GM08714 (cell line): ENCODE data around the gene SLC22A7.

Experiments
- H3K4me3 ChIP-seq: fragments of 200-500 bp; sonication (Bioruptor generic); 2 replicates; pipeline ENCODE4 v1.5.1; 2014; ENCODE audit warnings: mild to moderate bottlenecking, low read length, inconsistent platforms
- ZNF274 ChIP-seq: IDR thresholded peaks from 2 replicates; pipeline ENCODE4 v1.6.1; 2012; ENCODE audit warnings: mild to moderate bottlenecking, low read depth, low read length

SLC22A7 gene

DNA sequence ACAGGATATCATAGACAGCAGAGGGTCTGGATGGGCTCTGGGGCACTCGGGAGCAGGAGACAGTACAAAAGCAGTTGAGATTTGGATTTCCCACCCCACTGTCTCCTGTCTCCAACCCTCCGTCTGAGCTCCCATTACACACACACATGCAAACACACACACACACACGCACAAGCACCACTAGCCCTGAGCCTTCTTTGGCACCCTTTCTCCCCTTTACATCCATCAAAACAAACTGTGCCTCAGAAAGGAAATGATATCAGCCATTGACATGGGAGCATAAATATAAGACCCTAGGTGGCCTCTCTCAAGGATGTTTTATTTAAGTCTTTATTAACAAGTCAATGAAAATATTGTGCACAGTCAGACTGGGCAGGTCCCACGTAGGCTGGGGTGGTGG, 37.3 kb upstream of the SLC22A7 start:
- TF ChIP-seq ZNF274, result no peak
- H3K4me3 ChIP-seq, result no peak overlapping the region

GRCh38 chr6:43261198-43261597, 36.9 kb upstream of the SLC22A7 start:
- no peak for TF ChIP-seq ZNF274

DNA sequence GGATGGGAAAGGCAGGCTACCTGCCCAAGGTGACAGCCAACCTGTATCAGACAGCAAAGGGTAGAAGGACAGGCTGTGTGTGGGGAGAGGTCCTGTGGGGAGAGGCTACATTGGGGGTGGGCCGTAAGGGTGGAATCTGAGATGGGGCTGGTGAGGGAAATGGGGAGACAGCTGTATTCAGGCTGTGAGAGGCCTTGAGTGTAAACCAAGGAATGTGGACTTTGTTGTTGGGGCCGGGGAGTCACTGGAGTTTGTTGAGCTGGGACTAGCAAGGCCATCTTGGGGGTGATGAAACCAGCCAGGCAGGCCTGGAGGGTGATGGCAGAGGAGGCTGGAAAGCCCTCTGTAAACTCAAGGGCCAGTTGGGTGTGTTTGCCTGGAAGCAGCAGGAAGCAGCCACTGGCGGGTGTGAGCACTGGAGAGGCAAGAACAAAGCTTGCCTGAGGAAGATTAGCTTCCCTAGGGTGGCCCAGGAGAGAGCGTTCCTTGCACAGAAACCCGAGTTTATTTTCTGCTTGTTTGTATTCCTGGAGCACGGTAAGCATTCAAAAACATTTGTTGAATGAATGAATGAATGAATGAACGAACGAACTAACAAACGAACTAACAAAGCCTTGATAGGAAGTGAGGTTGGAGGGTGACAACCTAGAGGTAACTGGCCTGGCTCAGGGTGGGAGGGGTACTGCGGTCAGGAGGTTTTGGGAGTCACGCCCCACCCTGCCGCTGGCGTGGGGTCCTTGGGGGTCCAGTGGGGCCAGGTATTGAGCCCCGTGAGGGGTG, 35.9 kb upstream of the SLC22A7 start:
- no peak for TF ChIP-seq ZNF274
- H3K4me3 ChIP-seq, result no peak overlapping the region

More at GRCh38 chr6:43261198-43261597, 36.9 kb upstream of the SLC22A7 start:
- H3K4me3 ChIP-seq, result no peak overlapping the region

DNA sequence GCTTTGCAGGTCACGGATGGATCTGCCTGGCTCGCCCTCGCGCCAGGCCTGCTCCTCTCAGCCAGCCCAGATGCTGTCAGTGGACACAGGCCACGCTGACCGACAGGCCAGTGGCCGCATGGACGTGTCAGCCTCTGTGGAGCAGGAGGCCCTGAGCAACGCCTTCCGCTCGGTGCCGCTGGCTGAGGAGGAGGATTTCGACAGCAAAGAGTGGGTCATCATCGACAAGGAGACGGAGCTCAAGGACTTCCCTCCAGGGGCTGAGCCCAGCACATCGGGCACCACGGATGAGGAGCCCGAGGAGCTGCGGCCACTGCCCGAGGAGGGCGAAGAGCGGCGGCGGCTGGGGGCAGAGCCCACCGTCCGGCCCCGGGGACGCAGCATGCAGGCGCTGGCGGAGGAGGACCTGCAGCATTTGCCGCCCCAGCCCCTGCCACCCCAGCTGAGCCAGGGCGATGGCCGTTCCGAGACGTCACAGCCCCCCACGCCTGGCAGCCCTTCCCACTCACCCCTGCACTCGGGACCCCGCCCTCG, 35.2 kb upstream of the SLC22A7 start:
- no peak for TF ChIP-seq ZNF274
- H3K4me3 ChIP-seq, result no peak overlapping the region

- TF ChIP-seq ZNF274, result no peak
- H3K4me3 ChIP-seq, result no peak overlapping the region
Observed at GRCh38 chr6:43263314-43264178, 34.5 kb upstream of the SLC22A7 start.

DNA sequence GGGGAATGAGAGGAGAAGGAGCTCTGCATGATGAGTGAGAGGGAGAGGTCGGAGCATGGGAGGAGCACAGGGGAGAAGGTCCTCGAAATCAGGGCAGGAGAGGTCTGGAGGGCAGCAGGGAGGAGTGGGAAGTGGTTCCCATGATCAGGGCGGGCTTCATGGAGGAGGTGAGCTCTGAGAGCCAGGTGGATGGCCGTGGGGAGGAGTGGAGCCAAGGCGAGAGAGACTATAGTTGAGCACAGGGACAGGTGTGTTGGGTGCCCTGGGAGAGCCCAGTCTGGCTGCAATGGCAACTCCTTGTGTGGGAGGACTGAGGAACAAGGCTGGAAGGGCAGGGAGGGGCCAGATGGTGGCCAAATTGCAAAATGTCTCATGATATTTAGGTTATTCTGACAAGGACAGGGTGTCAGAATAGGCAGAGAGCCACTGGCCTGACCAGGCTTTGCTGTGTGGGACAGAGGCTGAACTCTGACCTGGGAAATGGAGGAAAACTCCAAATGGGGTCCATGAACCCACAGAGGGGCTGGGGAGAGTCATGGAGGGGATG, 33.4 kb upstream of the SLC22A7 start:
- no peak for TF ChIP-seq ZNF274

GRCh38 chr6:43265564-43265963, 32.5 kb upstream of the SLC22A7 start:
- no peak overlapping the region for H3K4me3 ChIP-seq
- no peak for TF ChIP-seq ZNF274

More for the DNA sequence above, 33.4 kb upstream of the SLC22A7 start:
- no peak overlapping the region for H3K4me3 ChIP-seq

- no peak overlapping the region for H3K4me3 ChIP-seq
- TF ChIP-seq ZNF274, result no peak
Observed at GRCh38 chr6:43267619-43268354, 30.3 kb upstream of the SLC22A7 start.

GRCh38 chr6:43268355-43268700, 29.7 kb upstream of the SLC22A7 start:
- TF ChIP-seq ZNF274, result no peak
- no peak overlapping the region for H3K4me3 ChIP-seq

DNA sequence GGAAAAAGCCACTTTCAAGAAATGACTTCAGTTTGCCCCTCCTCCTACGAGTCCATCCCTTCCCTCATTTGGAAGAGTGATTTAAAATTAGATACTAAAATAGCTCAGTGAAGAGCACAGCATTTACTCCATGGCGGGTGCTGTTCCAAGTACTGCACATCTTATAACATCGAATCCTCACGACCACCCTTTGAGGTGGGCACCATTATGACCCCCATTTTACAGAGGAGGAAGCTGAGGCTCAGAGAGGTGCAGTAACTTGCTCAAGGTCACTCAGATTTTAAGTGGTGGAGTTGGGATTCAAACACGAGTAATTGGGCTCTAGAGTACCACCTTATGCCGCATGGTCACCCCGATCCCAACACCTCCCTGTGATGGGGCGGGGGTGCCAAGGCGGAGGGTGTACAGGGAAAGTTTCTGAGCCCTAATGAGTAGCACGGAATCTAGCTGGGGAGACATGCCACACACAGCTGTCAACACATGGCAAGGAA, 29.2 kb upstream of the SLC22A7 start:
- no peak overlapping the region for H3K4me3 ChIP-seq

GRCh38 chr6:43269273-43270007, 28.6 kb upstream of the SLC22A7 start:
- no peak for TF ChIP-seq ZNF274
- H3K4me3 ChIP-seq, result peak overlapping the region; percentile 34; the same call in 1 of the 2 replicates

More for the DNA sequence above, 29.2 kb upstream of the SLC22A7 start:
- no peak for TF ChIP-seq ZNF274

DNA sequence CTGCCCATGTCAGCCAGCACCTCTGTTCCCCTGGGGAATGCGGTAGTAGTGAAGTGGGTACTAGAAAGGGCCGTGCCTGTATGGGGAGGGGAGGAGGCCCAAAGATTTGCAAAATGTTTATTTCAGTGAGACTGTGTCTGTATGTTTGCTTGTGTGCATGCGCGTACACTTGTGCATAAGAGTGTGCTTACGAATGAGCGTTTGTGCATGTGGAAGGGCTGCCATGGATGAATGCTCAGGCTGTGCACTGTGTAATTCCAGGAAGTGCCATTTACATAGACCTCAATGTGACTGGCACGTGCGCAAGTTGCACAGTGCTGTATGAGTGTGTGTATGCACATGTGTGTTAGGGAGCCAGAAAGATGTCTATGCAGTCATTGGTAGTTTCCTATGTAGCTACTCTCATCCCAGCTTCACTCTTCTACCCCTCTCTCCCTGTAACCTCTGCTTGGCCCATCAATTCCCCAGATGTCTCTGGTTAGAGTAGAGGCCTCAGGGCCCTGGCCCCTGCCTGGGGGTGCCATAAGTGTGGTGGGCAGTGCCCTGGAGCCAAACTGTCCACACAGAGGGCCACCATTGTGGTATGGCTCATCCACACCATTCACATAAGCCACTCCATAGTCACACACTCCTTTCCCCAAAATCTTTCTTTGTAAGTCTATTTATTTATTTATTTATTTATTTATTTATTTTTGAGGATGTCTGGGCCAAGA, 26.8 kb upstream of the SLC22A7 start:
- no peak overlapping the region for H3K4me3 ChIP-seq
- TF ChIP-seq ZNF274, result no peak

GRCh38 chr6:43271944-43272343, 26.1 kb upstream of the SLC22A7 start:
- no peak for TF ChIP-seq ZNF274
- no peak overlapping the region for H3K4me3 ChIP-seq
